ENCODE measurements around the gene MYLK. TPM values are rescaled to one million over a fixed set of nuclear protein-coding genes. Genes with fewer than 3 reads are reported as not detected.

The MYLK gene
- total and polyA plus RNA-seq, 9 of the 15 experiments (the other 6 are each of a cell fraction or from before 2014, with no cell fraction given) = 0.11 to 0.53 (median 0.18) TPM; not detected in 2

GRCh38 chr3:123584988-123585937 is 298.9 kb downstream of the MYLK start, which contains the start of gene HACD2 (continued):
- TF ChIP-seq TAF1 (IDR thresholded peaks at IDR 0.05; ENCODE audit: control insufficient read depth, extremely low read depth, insufficient read depth, low read length, severe bottlenecking) (peak; percentile 75), NR1H2 (CRISPR knock-in tag; IDR thresholded peaks at IDR 0.05) (no peak), GMEB1 (CRISPR knock-in tag; IDR thresholded peaks at IDR 0.05) (0 out of 2 replicates have a peak, but pooled peaks have one; percentile 33), DDX20 (tag; IDR thresholded peaks at IDR 0.05; ENCODE audit: low read depth) (peak; percentile 56; the same call in 1 of the 2 replicates), ZNF395 (CRISPR knock-in tag; IDR thresholded peaks at IDR 0.05) (peak; percentile 90), ZNF184 (CRISPR knock-in tag; IDR thresholded peaks at IDR 0.05) (no peak), GABPA (tag; conservative IDR thresholded peaks at IDR 0.05; ENCODE audit: low read depth) (peak; percentile 59), SMARCE1 (IDR thresholded peaks at IDR 0.05) (0 out of 2 replicates have a peak, but pooled peaks have one; percentile 14), STAT5B (CRISPR knock-in tag; IDR thresholded peaks at IDR 0.05) (no peak), GTF2F1 (IDR thresholded peaks at IDR 0.05; ENCODE audit: low read depth, low read length) (no peak), EZH2 (IDR thresholded peaks at IDR 0.05; ENCODE audit: borderline replicate concordance, low read depth, low read length) (no peak), ELF2 (CRISPR knock-in tag; IDR thresholded peaks at IDR 0.05) (no peak), PHF8 (IDR thresholded peaks at IDR 0.05; ENCODE audit: borderline replicate concordance, low read length) (peak; percentile 46; the same call in 1 of the 2 replicates), MBD2 (IDR thresholded peaks at IDR 0.05; ENCODE audit: borderline replicate concordance, low read depth) (peak; percentile 66), HDAC8 (tag; IDR thresholded peaks at IDR 0.05) (peak; percentile 77; the same call in 1 of the 2 replicates), RBFOX2 (IDR thresholded peaks at IDR 0.05; ENCODE audit: low read depth, low read length) (peak; percentile 94), KDM1A (IDR thresholded peaks at IDR 0.05) (no peak), DIDO1 (tag; IDR thresholded peaks at IDR 0.05; ENCODE audit: low read depth) (peak; percentile 89), ZNF143 (CRISPR knock-in tag; IDR thresholded peaks at IDR 0.05) (peak; percentile 78)
- TF ChIP-seq, protein P1, sequence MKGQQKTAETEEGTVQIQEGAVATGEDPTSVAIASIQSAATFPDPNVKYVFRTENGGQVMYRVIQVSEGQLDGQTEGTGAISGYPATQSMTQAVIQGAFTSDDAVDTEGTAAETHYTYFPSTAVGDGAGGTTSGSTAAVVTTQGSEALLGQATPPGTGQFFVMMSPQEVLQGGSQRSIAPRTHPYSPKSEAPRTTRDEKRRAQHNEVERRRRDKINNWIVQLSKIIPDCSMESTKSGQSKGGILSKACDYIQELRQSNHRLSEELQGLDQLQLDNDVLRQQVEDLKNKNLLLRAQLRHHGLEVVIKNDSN (CRISPR knock-in tag; IDR thresholded peaks at IDR 0.05) = no peak
- TF ChIP-seq, protein P2, sequence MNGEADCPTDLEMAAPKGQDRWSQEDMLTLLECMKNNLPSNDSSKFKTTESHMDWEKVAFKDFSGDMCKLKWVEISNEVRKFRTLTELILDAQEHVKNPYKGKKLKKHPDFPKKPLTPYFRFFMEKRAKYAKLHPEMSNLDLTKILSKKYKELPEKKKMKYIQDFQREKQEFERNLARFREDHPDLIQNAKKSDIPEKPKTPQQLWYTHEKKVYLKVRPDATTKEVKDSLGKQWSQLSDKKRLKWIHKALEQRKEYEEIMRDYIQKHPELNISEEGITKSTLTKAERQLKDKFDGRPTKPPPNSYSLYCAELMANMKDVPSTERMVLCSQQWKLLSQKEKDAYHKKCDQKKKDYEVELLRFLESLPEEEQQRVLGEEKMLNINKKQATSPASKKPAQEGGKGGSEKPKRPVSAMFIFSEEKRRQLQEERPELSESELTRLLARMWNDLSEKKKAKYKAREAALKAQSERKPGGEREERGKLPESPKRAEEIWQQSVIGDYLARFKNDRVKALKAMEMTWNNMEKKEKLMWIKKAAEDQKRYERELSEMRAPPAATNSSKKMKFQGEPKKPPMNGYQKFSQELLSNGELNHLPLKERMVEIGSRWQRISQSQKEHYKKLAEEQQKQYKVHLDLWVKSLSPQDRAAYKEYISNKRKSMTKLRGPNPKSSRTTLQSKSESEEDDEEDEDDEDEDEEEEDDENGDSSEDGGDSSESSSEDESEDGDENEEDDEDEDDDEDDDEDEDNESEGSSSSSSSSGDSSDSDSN (IDR thresholded peaks at IDR 0.05; ENCODE audit: borderline replicate concordance in 1 of 2, low read depth in 2 of 2, low read length in 2 of 2) = peak; percentile 14 to 55; a peak in 2 of 4 replicates

All from K562 (cell line).